HCT116 (cell line): ENCODE measurements around the gene GRAMD4. TPM values are rescaled to one million over a fixed set of nuclear protein-coding genes. Genes with fewer than 3 reads are reported as not detected.

Source experiments
- ATAC-seq: fragments of 200-7000 bp; cut with Tn5 transposase; 2 replicates; pipeline ENCODE4 v1.9.1; 2020; ENCODE audit warnings: mild to moderate bottlenecking, moderate library complexity
- BruUV-seq: library from RNA; stranded (reverse); fragments of 400-500 nt; replicated peaks from 2 replicates; lab custom pipeline; 2021; lab: Mats Ljungman, UMichigan
- CTCF ChIA-PET: fragments of 300-600 bp; sonication (Branson Sonifier 250); formaldehyde crosslinking; loops from one replicate; lab custom pipeline; 2021; ENCODE audit warnings: antibody characterized with exemption; lab: Charles Lee
- POLR2A ChIA-PET: fragments of 300-600, 350-600 bp; sonication (Branson Sonifier 250); formaldehyde crosslinking; loops from one replicate; lab custom pipeline; 2021; ENCODE audit warnings: antibody characterized with exemption; lab: Charles Lee
- RAD21 ChIA-PET, 2 experiments: fragments of 300-600 bp; sonication (Branson Sonifier 250); formaldehyde crosslinking; loops; one replicate each; lab custom pipeline; 2023; ENCODE audit warnings: low total read pairs in 2 of 2; ENCODE audit not compliant: uncharacterized antibody in 2 of 2, unreplicated experiment in 2 of 2, low non-redundant PET in 1 of 2; lab: Charles Lee
- DNase-seq: peaks from one replicate; pipeline ENCODE4 v3.0.0-alpha.2; 2010; ENCODE audit warnings: low read depth, low spot score
- H2AFZ ChIP-seq: fragments of 200-600 bp; shearing (Covaris generic), sonication (generic); 2 replicates; pipeline ENCODE4 v1.6.1; 2017; ENCODE audit warnings: low read depth, mixed run types, mixed read lengths, antibody characterized with exemption, low read length; ENCODE audit not compliant: poor library complexity, severe bottlenecking
- H3K27ac ChIP-seq: 2 replicates; pipeline ENCODE4 v1.5.1; 2012; ENCODE audit warnings: low read depth, low read length
- H3K27me3 ChIP-seq: fragments of 200-600 bp; sonication (generic); 2 replicates; pipeline ENCODE4 v1.6.1; 2016; ENCODE audit warnings: mixed run types, low read length, mixed read lengths; ENCODE audit not compliant: insufficient read depth
- H3K36me3 ChIP-seq, 2 experiments: fragments of 200-500 bp in 1 of 2; fragments of 200-600 bp in 1 of 2; sonication (Bioruptor generic) in 1 of 2; sonication (generic) in 1 of 2; 2 replicates each; pipeline versions ENCODE4 v1.5.1 to v1.6.1; 2014 to 2016; ENCODE audit warnings: low read length in 2 of 2, inconsistent platforms in 1 of 2, mixed read lengths in 1 of 2, mixed run types in 1 of 2; ENCODE audit not compliant: insufficient read depth in 2 of 2, control insufficient read depth in 1 of 2
- H3K4me1 ChIP-seq, 2 experiments: fragments of 200-600 bp in 1 of 2; sonication (generic) in 1 of 2; 2 replicates each; pipeline versions ENCODE4 v1.5.1 to v1.6.1; 2012 to 2017; ENCODE audit warnings: low read length in 2 of 2, inconsistent platforms in 1 of 2, mild to moderate bottlenecking in 1 of 2, mixed read lengths in 1 of 2, mixed run types in 1 of 2, moderate library complexity in 1 of 2; ENCODE audit not compliant: insufficient read depth in 2 of 2, control insufficient read depth in 1 of 2
- H3K4me2 ChIP-seq: fragments of 200-600 bp; sonication (generic); 2 replicates; pipeline ENCODE4 v1.6.1; 2017; ENCODE audit warnings: mixed run types, low read length, mixed read lengths
- H3K4me3 ChIP-seq, 2 experiments: fragments of 200-600 bp in 1 of 2; sonication (generic) in 1 of 2; replicated peaks in 1 of 2; 2 replicates each; pipeline ENCODE4 v1.5.1; 2011 to 2016; ENCODE audit warnings: low read length in 2 of 2, control low read depth in 1 of 2, low read depth in 1 of 2, mild to moderate bottlenecking in 1 of 2, mixed read lengths in 1 of 2, mixed run types in 1 of 2
- H3K79me2 ChIP-seq: fragments of 200-600 bp; sonication (generic); 2 replicates; pipeline ENCODE4 v1.6.1; 2017; ENCODE audit warnings: mild to moderate bottlenecking, mixed run types, low read length, moderate library complexity, mixed read lengths; ENCODE audit not compliant: insufficient read depth
- H3K9ac ChIP-seq: fragments of 200-600 bp; sonication (generic); 2 replicates; pipeline ENCODE4 v1.6.1; 2016; ENCODE audit warnings: low read length, mixed read lengths
- H3K9me2 ChIP-seq: fragments of 200-600 bp; sonication (generic), shearing (Covaris generic); 2 replicates; pipeline ENCODE4 v1.6.1; 2017; ENCODE audit warnings: mixed run types, mild to moderate bottlenecking, moderate library complexity; ENCODE audit not compliant: insufficient read depth
- H3K9me3 ChIP-seq, 2 experiments: fragments of 200-500 bp in 1 of 2; fragments of 200-600 bp in 1 of 2; sonication (Bioruptor generic) in 1 of 2; sonication (generic) in 1 of 2; 2 replicates each; pipeline ENCODE4 v1.6.1; 2014 to 2017; ENCODE audit warnings: low read length in 2 of 2, mixed read lengths in 2 of 2, inconsistent platforms in 1 of 2, low read depth in 1 of 2, mild to moderate bottlenecking in 1 of 2, mixed run types in 1 of 2, moderate library complexity in 1 of 2; ENCODE audit not compliant: control insufficient read depth in 1 of 2, insufficient read depth in 1 of 2
- H4K20me1 ChIP-seq: fragments of 200-600 bp; sonication (generic), shearing (Covaris generic); 2 replicates; pipeline ENCODE4 v1.6.1; 2017; ENCODE audit warnings: mixed run types, mild to moderate bottlenecking, moderate library complexity; ENCODE audit not compliant: insufficient read depth
- CTCF ChIP-seq, 3 experiments: fragments of 200-600 bp in 1 of 3; sonication (generic) in 1 of 3; IDR thresholded peaks in 2 of 3; conservative IDR thresholded peaks in 1 of 3; 2 replicates each; pipeline ENCODE4 v1.5.1; 2012 to 2017; ENCODE audit warnings: low read depth in 2 of 3, low read length in 2 of 3, antibody characterized with exemption in 1 of 3, borderline replicate concordance in 1 of 3, control low read depth in 1 of 3, mild to moderate bottlenecking in 1 of 3, mixed read lengths in 1 of 3, mixed run types in 1 of 3, moderate library complexity in 1 of 3; ENCODE audit not compliant: insufficient read depth in 1 of 3
- EGR1 ChIP-seq: IDR thresholded peaks from 2 replicates; pipeline ENCODE4 v1.6.1; 2012; ENCODE audit warnings: low read depth
- ELF1 ChIP-seq: IDR thresholded peaks from 2 replicates; pipeline ENCODE4 v1.6.1; 2012; ENCODE audit warnings: low read depth, borderline replicate concordance
- EZH2 ChIP-seq: fragments of 200-600 bp; sonication (generic); IDR thresholded peaks from 2 replicates; pipeline ENCODE4 v1.6.1; 2017; ENCODE audit warnings: antibody characterized with exemption, mixed run types
- FOSL1 ChIP-seq: IDR thresholded peaks from 2 replicates; pipeline ENCODE4 v1.6.1; 2012; ENCODE audit warnings: low read depth
- JUND ChIP-seq: IDR thresholded peaks from 2 replicates; pipeline ENCODE4 v1.6.1; 2012
- MAX ChIP-seq: IDR thresholded peaks from 2 replicates; pipeline ENCODE4 v1.6.1; 2012
- REST ChIP-seq: IDR thresholded peaks from 2 replicates; pipeline ENCODE4 v1.6.1; 2012; ENCODE audit warnings: low read depth
- SIN3A ChIP-seq: IDR thresholded peaks from 2 replicates; pipeline ENCODE4 v1.6.1; 2012; ENCODE audit warnings: low read depth
- TCF7L2 ChIP-seq: IDR thresholded peaks from 2 replicates; pipeline ENCODE4 v1.7.0; 2011; ENCODE audit warnings: borderline replicate concordance, inconsistent platforms; ENCODE audit not compliant: insufficient read depth, insufficient read length; ENCODE audit errors: extremely low read depth
- ZBTB33 ChIP-seq: IDR thresholded peaks from 2 replicates; pipeline ENCODE4 v1.6.1; 2011; ENCODE audit warnings: mild to moderate bottlenecking, low read length, moderate library complexity; ENCODE audit not compliant: insufficient replicate concordance; ENCODE audit errors: extremely low read depth
- intact Hi-C: fragments of 100-400 bp; cut with micrococcal nuclease; formaldehyde crosslinking; loops from 2 replicates; pipeline ENCODE4 v1.10.0; 2022
- total RNA-seq: library from RNA; stranded (reverse); gene quantifications from one replicate; pipeline ENCODE4 v1.2.1, GENCODE V29; 2021; ENCODE audit not compliant: unreplicated experiment

The GRAMD4 gene
- total RNA-seq, 1 experiment from 2014 or later, result 25.8 TPM

- H3K79me2 ChIP-seq, result peaks cover 29% of the 10 kb centered on the region
Measured at GRCh38 chr22:46580940-46581537, 39.1 kb upstream of the GRAMD4 start.

More at GRCh38 chr22:46580940-46581537, 39.1 kb upstream of the GRAMD4 start:
- ATAC-seq (no peak), DNase-seq (no peak)
- ChIA-PET RAD21 (no interaction called here), CTCF (no interaction called here), POLR2A (no interaction called here)
- Histone ChIP-seq H3K9me3 (no peaks in the 10 kb centered on the region), H3K27ac (no peak overlapping the region), H3K9ac (no peak overlapping the region), H2AFZ (no peak overlapping the region), H3K4me2 (no peak overlapping the region), H3K4me3 (no peak overlapping the region), H4K20me1 (no peaks in the 10 kb centered on the region), H3K9me2 (no peaks in the 10 kb centered on the region), H3K36me3 (no peaks in the 10 kb centered on the region), H3K27me3 (no peaks in the 10 kb centered on the region), H3K4me1 (peaks cover 18 to 36% of the 10 kb centered on the region in 2 experiments)
- intact Hi-C loops, result no loop called here
- no peak for TF ChIP-seq MAX
- no peak for TF ChIP-seq TCF7L2
- TF ChIP-seq EZH2, result no peak
- TF ChIP-seq CTCF (IDR thresholded peaks at IDR 0.05 in 2 of 3, conservative IDR thresholded peaks at IDR 0.05 in 1 of 3; ENCODE audit: borderline replicate concordance in 1 of 3, insufficient read depth in 1 of 3, low read depth in 2 of 3, low read length in 2 of 3), result no peak
- no peak for TF ChIP-seq REST
- TF ChIP-seq SIN3A, result no peak
- no peak for TF ChIP-seq FOSL1
- TF ChIP-seq JUND, result no peak
- TF ChIP-seq ZBTB33, result no peak
- TF ChIP-seq EGR1, result no peak
- no peak for TF ChIP-seq ELF1
- TSS peak; percentile 12 for BruUV-seq
